ENCODE measurements around the gene PCNX2. TPM values are rescaled to one million over a fixed set of nuclear protein-coding genes. Genes with fewer than 3 reads are reported as not detected.
"Not testable (repeated sequence)": the region's sequence is repeated elsewhere in the genome, so short reads cannot be mapped to it uniquely, and the experiment has no call there.

Gene PCNX2
- total RNA-seq, 1 experiment from 2014 or later, result 15.3 TPM

DNA sequence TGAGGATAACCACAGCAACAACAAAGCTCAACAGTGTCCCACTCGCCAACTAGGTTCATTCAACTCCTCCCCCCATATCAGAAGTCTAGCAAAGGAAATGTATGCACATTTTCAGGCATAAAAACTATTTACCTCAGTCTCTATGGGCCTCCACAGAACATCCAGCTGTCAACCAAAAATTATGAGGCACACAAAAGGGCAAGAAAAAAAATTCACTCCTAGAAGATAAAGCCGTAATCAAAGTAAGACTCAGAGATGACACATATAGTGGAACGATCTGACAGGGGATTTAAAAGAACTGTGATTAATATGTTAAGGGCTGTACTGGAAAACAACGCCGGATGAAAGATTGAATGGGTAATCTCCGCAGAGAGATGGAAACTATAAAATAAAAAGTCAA is 186.4 kb downstream of the PCNX2 start (continued):
- TF ChIP-seq, protein P1, sequence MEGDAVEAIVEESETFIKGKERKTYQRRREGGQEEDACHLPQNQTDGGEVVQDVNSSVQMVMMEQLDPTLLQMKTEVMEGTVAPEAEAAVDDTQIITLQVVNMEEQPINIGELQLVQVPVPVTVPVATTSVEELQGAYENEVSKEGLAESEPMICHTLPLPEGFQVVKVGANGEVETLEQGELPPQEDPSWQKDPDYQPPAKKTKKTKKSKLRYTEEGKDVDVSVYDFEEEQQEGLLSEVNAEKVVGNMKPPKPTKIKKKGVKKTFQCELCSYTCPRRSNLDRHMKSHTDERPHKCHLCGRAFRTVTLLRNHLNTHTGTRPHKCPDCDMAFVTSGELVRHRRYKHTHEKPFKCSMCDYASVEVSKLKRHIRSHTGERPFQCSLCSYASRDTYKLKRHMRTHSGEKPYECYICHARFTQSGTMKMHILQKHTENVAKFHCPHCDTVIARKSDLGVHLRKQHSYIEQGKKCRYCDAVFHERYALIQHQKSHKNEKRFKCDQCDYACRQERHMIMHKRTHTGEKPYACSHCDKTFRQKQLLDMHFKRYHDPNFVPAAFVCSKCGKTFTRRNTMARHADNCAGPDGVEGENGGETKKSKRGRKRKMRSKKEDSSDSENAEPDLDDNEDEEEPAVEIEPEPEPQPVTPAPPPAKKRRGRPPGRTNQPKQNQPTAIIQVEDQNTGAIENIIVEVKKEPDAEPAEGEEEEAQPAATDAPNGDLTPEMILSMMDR (IDR thresholded peaks at IDR 0.05 in 2 of 3, conservative IDR thresholded peaks at IDR 0.05 in 1 of 3; ENCODE audit: borderline replicate concordance in 1 of 3, insufficient read depth in 1 of 3, low read depth in 2 of 3, low read length in 2 of 3), result no peak
- TF ChIP-seq, protein P2, sequence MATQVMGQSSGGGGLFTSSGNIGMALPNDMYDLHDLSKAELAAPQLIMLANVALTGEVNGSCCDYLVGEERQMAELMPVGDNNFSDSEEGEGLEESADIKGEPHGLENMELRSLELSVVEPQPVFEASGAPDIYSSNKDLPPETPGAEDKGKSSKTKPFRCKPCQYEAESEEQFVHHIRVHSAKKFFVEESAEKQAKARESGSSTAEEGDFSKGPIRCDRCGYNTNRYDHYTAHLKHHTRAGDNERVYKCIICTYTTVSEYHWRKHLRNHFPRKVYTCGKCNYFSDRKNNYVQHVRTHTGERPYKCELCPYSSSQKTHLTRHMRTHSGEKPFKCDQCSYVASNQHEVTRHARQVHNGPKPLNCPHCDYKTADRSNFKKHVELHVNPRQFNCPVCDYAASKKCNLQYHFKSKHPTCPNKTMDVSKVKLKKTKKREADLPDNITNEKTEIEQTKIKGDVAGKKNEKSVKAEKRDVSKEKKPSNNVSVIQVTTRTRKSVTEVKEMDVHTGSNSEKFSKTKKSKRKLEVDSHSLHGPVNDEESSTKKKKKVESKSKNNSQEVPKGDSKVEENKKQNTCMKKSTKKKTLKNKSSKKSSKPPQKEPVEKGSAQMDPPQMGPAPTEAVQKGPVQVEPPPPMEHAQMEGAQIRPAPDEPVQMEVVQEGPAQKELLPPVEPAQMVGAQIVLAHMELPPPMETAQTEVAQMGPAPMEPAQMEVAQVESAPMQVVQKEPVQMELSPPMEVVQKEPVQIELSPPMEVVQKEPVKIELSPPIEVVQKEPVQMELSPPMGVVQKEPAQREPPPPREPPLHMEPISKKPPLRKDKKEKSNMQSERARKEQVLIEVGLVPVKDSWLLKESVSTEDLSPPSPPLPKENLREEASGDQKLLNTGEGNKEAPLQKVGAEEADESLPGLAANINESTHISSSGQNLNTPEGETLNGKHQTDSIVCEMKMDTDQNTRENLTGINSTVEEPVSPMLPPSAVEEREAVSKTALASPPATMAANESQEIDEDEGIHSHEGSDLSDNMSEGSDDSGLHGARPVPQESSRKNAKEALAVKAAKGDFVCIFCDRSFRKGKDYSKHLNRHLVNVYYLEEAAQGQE (IDR thresholded peaks at IDR 0.05; ENCODE audit: low read depth), result no peak
- TF ChIP-seq ZNF274 (IDR thresholded peaks at IDR 0.05; ENCODE audit: low read depth, low read length), result no peak

DNA sequence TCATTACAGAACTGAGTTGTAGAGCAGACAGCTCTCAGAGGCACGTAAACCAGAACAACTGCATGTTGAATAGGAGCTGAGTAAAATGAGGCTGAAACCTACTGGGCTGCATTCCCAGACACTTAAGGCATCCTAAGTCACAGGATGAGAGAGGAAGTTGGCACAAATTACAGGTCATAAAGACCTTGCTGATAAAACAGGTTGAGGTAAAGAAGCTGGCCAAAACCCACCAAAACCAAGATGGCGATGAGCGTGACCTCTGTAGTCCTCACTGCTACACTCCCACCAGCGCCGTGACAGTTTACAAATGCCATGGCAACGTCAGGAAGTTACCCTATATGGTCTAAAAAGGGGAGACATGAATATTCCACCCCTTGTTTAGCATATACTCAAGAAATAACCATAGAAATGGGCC is 187.8 kb downstream of the PCNX2 start:
- H2AFZ ChIP-seq (ENCODE audit: low read depth, low read length, poor library complexity, severe bottlenecking); H3K4me3 ChIP-seq (replicated peaks in 1 of 2; ENCODE audit: low read depth in 1 of 2, low read length in 2 of 2); H3K9me2 ChIP-seq (ENCODE audit: insufficient read depth); BruUV-seq (replicated peaks); H3K27ac ChIP-seq (ENCODE audit: low read depth, low read length); DNase-seq (ENCODE audit: low read depth, low spot score); ATAC-seq; H3K9me3 ChIP-seq (ENCODE audit: control insufficient read depth in 1 of 2, insufficient read depth in 1 of 2, low read depth in 1 of 2, low read length in 2 of 2); RAD21 ChIA-PET (ENCODE audit: low non-redundant PET in 1 of 2, low total read pairs in 2 of 2, uncharacterized antibody in 2 of 2, unreplicated experiment in 2 of 2); H3K9ac ChIP-seq (ENCODE audit: low read length); H3K4me2 ChIP-seq (ENCODE audit: low read length); intact Hi-C loops (cut with micrococcal nuclease); H3K36me3 ChIP-seq (ENCODE audit: control insufficient read depth in 1 of 2, insufficient read depth in 2 of 2, low read length in 2 of 2); CTCF ChIA-PET; H4K20me1 ChIP-seq (ENCODE audit: insufficient read depth); H3K27me3 ChIP-seq (ENCODE audit: insufficient read depth, low read length); POLR2A ChIA-PET; H3K79me2 ChIP-seq (ENCODE audit: insufficient read depth, low read length): not testable (repeated sequence)
- peaks cover 11 to 15% of the 10 kb centered on the region in 2 experiments for H3K4me1 ChIP-seq (ENCODE audit: control insufficient read depth in 1 of 2, insufficient read depth in 2 of 2, low read length in 2 of 2)

Measured in HCT116 (cell line).